Measurements from ENCODE around the gene SEC14L5.
"Not testable (repeated sequence)": the region's sequence is repeated elsewhere in the genome, so short reads cannot be mapped to it uniquely, and the experiment has no call there.

Gene SEC14L5

DNA sequence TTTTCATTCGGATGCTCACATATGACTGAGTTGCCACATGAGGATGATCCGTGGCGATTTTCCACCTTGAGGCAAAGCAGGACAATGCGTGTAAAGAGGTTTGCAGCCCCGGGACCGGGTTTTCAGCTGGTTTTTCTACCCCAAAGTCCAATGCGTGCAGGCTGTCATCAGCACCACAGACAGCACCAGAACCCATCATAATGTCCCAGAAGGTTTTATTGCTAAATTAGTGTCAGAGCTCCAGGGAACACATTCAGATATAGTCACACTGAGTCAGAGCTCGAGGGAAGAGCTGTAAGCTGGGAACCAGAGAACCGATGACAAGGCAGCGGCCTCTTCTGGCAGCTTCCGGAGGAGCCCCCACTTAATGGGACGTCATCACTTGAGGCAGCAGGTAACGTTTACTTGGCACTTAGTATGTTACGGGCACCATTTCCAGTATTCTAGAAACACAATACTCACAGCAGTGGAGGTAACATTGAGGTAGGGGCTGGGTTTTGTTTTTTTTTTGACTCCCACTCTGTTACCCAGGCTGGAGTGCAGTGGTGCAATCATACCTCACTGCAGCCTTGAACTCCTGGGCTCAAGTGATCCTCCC is 84.5 kb downstream of the SEC14L5 start:
- no peak for DNase-seq

DNA sequence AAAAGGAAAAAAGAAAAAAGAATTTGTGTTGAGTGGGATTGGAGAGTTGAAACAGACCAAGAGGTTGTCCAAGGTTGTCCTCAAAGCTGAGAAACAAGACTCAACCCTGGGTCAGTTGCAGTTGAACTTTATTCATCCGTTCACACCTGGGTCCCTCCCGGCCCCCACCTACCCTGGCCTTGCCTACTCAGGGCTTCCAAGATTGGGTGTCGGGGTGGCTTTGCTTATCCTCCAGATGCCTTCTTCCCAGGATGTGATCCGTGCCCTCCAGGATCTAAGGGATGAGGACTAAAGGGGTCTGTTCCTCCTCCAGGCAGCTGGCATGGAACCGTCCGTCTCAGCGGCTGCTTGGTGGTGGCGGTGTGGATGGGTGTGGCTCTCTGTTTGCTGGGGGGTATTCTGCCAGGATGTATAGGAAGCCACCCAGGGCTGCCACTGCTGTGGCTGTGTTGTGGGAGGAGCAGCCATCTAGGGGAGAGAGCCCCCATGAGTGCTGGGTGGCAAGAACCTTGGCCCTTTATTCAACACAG is 85.9 kb downstream of the SEC14L5 start:
- no peak for DNase-seq

DNA sequence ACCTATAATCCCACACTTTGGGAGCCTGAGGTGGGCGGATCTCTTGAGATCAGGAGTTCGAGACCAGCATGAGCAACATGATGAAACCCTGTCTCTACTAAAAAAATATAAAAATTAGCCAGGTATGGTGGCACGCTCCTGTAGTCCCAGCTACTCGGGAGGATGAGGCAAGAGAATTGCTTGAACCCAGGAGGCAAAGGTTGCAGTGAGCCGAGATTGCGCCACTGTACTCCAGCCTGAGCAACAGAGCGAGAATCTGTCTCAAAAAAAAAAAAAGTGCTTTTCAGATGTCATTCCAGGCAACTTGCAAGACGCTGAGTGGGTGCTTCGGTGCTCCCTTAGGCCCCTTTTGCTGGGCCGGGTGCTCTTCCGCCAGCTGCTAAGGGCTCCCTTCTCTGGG is 86.5 kb downstream of the SEC14L5 start:
- not testable (repeated sequence) for DNase-seq

DNA sequence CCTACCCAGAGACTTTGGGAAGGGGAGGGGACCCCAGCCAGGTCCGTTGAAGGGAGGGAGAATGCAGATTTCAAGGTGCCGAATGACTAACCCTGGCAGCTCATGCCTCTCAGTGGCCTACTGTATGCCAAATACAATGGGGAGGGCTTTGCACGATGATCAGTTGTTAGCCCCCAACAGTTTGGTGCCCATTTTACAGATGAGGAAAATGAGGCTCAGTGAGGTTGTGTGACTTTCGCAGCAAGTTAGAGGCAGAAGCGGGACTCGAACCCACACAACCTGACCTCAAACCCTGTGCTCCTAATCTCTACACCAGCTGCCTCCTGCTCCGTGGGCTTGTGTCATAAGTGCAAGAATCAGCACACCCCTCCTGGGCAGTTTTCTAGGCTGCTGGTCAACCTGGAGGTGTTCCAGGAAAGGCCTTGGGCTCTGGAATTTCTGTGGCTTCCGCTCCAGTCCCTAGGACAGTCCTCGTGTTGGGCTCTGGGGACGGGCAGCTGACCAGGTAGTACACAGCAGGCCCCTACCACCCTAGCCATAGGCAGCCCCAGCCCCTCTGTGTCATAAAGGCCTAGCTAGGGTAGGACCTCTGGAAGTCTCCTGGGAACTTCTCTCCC is 87.5 kb downstream of the SEC14L5 start:
- DNase-seq = no peak

DNA sequence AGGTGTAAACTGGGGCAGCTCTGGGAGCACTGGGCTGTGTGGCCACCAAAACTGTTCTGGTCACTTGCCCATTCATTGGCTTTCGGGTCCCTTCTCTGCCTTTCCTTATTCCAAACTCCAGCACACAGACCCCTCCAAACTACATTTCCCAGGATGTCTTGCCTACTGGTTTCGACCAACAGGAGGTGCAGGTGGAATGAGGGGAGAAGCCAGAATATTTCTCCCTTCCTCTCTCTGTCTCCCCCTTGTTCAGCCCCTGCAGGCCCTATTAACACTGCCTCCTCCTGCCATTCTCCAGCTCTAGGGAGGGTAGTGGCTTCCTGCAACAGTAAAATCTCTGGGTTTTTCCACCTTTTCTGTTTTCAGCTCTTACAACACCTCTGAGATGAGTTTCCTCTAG is 88.8 kb downstream of the SEC14L5 start:
- DNase-seq = no peak

DNA sequence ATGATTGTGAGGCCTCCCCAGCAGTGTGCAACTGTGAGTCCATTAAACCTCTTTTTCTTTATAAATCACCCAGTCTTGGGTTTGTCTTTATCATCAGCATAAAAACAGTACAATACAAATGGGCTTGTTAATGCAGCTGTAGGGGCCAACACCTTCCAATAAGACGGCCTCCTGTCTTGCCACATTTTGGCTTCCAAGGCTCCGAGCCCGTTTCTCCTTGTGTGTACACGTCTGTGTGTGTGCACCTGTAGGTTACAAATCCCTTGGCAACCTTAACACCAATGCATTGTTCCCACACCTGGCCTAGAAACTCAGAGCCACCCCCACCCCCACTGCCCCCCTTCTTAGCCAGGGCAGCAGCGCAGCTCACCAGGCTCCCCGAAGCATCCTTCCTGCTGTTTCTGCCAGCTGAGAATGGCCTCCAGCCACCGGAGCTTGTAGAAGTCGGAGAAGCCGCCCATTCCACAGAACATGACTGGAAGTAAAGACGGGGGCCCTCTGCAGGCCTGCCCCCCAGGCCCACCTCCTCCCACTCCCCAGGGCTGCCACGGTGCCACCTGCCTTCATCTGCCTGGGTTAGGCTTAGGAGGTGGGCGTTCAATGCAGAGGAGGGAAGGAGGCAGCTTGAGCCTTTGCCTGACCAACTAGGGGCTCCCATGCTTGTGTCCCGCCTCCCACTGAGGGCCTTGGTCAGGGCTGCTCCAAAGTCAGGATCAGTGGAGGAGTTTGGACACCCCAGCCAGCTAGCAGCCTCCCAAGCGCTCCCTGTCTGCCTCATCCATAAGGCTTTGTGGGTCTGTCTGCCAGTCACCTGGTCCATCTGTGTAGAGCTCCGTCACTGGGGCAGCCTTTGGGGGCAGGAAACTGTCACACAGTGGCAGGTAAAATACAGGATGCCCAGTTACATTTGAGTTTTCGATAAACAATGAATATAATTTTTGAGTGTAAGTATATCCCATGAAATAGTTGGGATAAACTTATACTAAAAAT is 97.0 kb downstream of the SEC14L5 start:
- no peak for DNase-seq

DNA sequence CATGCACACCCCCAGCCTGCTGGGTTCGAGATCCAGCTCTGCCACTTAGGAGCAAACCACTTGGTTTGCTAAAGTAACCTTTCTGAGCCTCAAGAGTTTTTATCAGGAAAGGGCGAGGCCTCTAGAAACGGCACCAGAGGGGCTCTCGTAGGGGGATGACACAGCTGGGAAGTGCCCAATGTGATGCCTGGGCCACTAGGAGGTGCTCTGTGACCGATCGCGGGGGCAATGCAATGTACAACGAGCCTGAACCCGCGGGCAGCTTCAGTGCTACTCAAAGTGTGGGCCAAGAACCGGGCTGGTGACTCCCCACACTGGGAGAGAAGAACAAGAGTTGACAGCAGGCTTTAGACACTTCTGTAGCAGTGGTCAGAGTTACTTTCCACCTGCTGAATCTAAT is 98.2 kb downstream of the SEC14L5 start:
- DNase-seq = peak in 1 of 4 experiments; percentile 21

DNA sequence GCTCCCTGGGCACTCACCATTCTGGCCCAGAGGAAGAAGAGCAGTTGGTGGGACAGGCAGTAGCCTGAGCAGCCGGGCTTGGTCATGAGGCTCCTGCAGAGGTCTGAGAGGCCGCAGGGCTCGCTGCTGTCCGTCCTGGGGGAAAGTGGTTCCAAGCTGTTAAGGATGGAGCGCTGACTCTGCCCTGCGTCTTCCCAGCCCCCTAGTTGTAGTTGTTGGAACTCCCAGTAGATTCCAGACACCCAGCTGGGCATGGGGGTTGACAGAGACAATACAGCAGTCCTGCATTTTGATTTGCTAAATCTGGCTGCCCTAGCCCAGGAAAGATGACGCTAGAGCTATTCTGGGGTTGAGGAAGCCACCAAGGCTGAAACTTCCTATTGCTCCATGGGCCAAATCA is 100.3 kb downstream of the SEC14L5 start:
- no peak for DNase-seq

DNA sequence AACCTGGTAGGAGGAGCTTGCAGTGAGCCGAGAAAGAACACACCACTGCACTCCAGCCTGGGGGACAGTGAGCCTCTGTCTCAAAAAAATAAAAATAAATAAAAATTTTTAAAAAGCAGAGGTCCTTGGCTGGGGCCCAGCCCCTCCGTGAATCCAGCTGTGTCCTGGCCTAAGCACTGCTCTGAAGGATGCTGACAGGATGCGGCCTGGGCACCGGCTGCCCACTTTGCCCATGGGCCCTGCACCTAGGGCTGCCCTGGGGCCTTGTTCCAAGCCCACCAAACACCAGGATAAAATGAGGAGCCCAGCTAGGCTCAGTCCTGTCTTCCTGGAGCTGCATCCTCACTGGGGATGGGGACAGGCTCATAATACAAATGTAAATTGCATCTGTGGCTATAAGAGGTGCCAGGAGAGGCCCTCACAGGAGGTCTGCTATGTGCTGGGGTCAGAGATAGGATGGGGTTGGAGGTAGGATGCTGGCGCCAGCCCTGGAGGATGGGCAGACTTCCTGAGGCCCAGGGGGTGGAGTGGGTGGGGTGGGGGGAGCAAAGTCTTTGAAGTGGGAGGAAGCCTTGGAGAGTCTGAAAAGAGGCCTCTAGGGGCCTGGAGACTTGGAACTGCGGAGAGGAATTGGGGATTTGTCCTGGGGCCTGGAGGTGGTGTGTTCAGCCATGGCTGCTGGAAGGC is 101.4 kb downstream of the SEC14L5 start:
- DNase-seq = no peak

DNA sequence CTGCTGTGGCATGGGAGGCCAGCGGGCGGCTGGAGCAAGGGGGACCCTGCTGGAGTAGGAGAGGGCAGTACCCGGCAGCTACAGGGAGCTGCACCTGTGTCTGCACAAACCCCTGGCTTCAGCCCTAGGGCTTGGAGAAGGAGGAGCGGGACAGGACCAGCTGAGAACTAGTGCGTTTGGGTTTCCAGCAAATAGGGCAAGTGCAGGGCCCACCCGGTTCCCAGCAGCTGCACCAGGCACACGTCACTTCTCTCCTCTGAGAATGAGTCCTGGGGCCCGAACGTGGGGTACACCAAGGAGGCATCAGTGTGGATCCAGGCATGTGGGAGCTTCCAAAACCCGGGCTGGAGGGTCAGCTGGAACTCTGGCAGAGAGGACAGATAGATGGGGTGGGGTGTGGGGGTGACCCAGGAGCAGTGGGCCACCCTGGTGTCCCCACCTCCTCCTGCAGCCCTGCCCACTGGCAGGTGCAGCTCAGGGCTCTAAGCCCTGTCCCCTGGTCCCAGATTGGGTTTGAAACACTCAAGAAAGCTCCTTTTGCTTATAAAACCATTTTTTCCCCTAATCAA is 102.0 kb downstream of the SEC14L5 start:
- no peak for DNase-seq

DNA sequence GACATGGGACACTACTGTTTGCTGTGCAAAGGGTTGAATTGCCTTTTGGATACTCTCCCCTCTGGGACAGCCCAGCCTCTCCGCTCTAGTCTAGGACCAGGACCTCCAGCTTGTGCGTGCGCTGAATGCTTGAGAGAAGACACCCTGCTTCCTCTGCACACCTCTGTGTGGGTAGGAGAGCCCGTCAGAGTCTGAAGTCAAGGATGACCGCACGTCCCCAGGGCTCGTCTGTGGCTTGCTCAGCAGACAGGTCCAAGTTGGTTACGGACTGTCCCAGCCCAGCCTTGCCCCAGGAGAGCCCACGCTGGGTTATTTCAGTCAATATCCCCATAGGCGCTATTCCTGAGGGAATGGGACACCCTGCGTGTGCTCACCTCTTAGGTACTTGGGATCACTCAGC is 103.9 kb downstream of the SEC14L5 start:
- DNase-seq = no peak

DNA sequence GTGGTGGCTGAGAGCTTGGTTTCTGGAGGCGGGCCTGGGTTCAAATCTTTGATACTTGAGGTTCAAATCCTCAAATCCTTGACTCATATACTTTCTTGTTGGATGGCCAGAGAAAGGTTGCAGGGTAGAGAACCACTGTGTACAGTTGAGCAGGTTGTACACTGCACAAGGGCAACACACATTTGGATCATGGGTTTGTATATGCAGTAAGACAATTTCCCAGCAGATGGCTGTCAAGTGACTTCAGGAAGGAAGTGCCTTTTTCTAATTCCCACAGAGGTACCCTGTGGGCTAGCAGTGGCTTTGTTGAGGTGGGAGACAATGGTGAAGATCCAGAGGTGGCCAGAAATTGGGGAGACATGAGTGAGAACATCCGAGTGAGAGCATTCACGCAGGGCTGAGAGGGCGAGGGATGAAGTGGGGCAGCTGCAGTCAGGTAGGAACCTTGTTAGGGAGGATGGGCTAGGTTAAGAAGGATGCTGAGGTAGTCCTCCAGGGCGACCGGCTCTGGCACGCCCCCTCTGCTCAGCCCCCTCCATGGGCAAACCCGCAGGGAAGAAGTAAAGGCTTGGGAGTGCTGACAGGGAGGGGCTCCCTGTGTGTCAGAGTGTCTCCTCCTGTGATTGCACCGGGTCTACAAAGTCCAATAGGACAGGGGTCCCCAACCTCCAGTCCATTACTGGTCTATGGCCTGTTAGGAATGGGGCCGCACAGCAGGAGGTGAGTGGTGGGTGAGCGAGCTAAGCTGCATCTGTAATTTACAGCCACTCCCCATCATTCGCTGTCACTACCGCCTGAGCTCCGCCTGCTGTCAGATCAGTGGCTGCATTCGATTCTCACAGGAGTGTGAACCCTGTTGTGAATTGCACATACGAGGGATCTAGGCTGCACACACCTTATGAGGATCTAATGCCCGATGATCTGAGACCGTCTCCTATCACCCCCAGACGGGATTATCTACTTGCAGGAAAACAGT is 104.9 kb downstream of the SEC14L5 start:
- DNase-seq = no peak

DNA sequence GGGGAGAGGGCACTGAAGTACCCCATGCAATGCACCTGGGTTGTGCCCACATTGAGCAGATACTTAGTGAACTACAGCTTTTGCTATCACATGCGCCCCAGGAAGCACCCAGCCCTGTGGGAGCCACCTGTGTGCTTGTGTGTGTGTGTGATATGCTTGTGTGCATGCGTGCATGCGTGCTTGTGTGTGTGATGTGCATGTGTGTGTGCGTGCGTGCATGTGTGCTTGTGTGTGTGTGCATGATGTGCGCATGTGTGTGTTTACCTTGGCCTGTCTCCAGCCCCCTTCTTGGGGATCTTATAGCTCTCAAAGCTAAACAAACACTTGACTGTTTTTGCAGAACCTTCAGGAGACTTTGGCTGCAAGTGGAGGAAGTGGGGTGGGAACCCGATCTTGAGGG is 106.8 kb downstream of the SEC14L5 start:
- no peak for DNase-seq

DNA sequence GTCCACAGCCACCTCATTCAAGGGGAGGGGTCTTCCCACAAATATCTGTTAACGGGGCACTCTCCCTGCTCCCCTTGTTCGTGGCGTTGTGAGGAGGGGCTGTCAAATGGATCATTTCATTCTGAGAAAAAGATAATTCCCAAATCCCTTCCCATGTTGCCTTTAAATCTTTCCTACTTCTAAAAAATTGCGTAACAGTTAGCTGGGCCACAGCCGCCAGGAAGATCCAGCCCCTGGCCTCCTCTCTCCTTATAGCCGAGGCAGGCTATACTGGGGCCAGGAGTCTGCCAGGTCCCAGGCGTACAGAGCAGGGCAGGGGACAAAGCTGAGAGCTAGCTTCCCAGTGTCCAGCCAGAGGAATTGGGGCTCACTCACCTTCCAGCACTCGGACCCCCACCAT is 107.2 kb downstream of the SEC14L5 start:
- no peak for DNase-seq

DNA sequence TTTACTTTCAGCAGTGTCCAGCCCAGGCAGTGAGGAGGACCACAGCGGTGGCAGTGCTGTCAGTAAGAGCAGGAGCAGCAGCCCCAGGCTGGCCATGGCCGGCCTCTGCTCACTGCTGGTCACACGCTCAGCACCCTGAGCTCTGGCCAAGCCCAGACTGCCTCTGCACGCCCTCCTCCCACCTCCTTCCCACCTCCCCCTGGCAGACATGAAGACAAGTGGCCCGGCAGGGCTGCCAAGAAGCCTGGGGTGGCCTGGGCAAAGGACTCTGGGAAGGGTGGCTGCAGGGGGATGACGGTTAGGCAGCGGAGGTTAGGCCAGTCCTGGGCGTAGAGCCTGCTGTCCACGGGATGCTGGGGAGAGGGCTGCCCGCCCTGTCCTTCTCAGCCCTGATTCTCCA is 107.7 kb downstream of the SEC14L5 start, which contains the start of gene C16orf89:
Gene C16orf89, minus strand, starts transcription at position 144 of the 400 bp plus-strand sequence. Its CDS starts 48 bp downstream, at position 96.
- no peak for DNase-seq

DNA sequence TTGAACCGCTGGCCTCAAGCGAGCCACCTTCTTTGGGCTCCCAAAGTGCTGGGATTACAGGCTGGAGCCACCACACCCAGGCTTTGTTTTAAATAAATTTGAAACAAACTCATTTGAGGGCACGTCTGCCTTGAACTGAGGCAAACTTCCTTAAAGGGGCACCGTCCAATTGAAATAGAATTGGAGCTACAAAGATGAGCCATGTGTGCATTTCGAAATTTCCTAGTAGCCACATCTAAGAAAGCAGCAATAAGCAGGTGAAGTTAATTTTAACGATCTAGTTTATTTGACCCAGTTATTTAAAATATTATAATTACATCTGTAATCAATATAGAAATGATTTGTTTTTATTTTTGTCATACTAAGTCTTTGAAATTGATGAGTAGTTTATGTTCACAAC is 108.4 kb downstream of the SEC14L5 start:
- no peak for DNase-seq

Data from activated naive CD4-positive, alpha-beta T cell (primary cell).